Inflammatory macrophage (primary cell): Measurements from ENCODE around the gene MYBPC3.

ENCODE experiments used
- DNase-seq, 2 donors: peaks; one replicate each; pipeline ENCODE4 v3.0.0-alpha.2; 2020 to 2022

The MYBPC3 gene

GRCh38 chr11:47356129-47356997 lies 3.9 kb upstream of the MYBPC3 start:
- DNase-seq, result no peak

GRCh38 chr11:47355283-47356128 lies 3.0 kb upstream of the MYBPC3 start:
- DNase-seq, result no peak

GRCh38 chr11:47354913-47355282 lies 2.4 kb upstream of the MYBPC3 start:
- no peak for DNase-seq

- DNase-seq, result no peak
These were observed 1.7 kb upstream of the MYBPC3 start for GRCh38 chr11:47353978-47354774.

GRCh38 chr11:47351156-47352126 lies 1.1 kb downstream of the MYBPC3 start:
- no peak for DNase-seq

- DNase-seq, result no peak
These were observed 2.2 kb downstream of the MYBPC3 start for GRCh38 chr11:47350315-47350714.

GRCh38 chr11:47349521-47350095 lies 2.9 kb downstream of the MYBPC3 start:
- DNase-seq, result no peak

GRCh38 chr11:47348859-47349258 lies 3.6 kb downstream of the MYBPC3 start:
- DNase-seq, result no peak

GRCh38 chr11:47348131-47348802 lies 4.2 kb downstream of the MYBPC3 start:
- no peak for DNase-seq

GRCh38 chr11:47347137-47347536 lies 5.4 kb downstream of the MYBPC3 start:
- DNase-seq, result no peak

- no peak for DNase-seq
These were observed 6.5 kb downstream of the MYBPC3 start for GRCh38 chr11:47345890-47346563.

- no peak for DNase-seq
These were observed 9.6 kb downstream of the MYBPC3 start for GRCh38 chr11:47342854-47343253.

- no peak for DNase-seq
These were observed 10.3 kb downstream of the MYBPC3 start for GRCh38 chr11:47342036-47342803.

- DNase-seq, result no peak
These were observed 11.3 kb downstream of the MYBPC3 start for GRCh38 chr11:47340980-47341775.

- no peak for DNase-seq
These were observed 12.5 kb downstream of the MYBPC3 start for GRCh38 chr11:47340010-47340409.

GRCh38 chr11:47338396-47339241 lies 13.9 kb downstream of the MYBPC3 start:
- no peak for DNase-seq

- DNase-seq, result no peak
These were observed 15.1 kb downstream of the MYBPC3 start for GRCh38 chr11:47337229-47337924.
